GM12878 (cell line): Measurements from ENCODE around the gene ARHGEF33. TPM values are rescaled to one million over a fixed set of nuclear protein-coding genes. Genes with fewer than 3 reads are reported as not detected.

Experiments
- ATAC-seq: fragments of 200-7000 bp; cut with Tn5 transposase; 3 replicates; pipeline ENCODE4 v1.9.1; 2020; ENCODE audit warnings: mild to moderate bottlenecking, moderate library complexity
- BruUV-seq: library from RNA; stranded (reverse); fragments of 400-500 nt; replicated peaks from 2 replicates; lab custom pipeline; 2021; lab: Mats Ljungman, UMichigan
- CTCF ChIA-PET: fragments of 300-600 bp; sonication (Branson Sonifier 250); formaldehyde crosslinking; extraction: SDS; loops from one replicate; lab custom pipeline; 2021; ENCODE audit warnings: inconsistent platforms; lab: Yijun Ruan, JAX
- POLR2A ChIA-PET: fragments of 350-600 bp; formaldehyde crosslinking; extraction: SDS; loops from one replicate; lab custom pipeline; 2021; ENCODE audit warnings: inconsistent platforms; lab: Charles Lee
- RAD21 ChIA-PET: fragments of 300-600 bp; sonication (Branson Sonifier 250); formaldehyde crosslinking; loops from one replicate; lab custom pipeline; 2023; ENCODE audit warnings: antibody characterized with exemption; ENCODE audit not compliant: unreplicated experiment; lab: Charles Lee
- SMC1A ChIA-PET: fragments of 300-600 bp; sonication (Branson Sonifier 250); formaldehyde crosslinking; loops from one replicate; lab custom pipeline; 2023; ENCODE audit not compliant: unreplicated experiment, uncharacterized antibody; lab: Charles Lee
- DNase-seq: peaks from one replicate; pipeline ENCODE4 v3.0.0-alpha.2; 2011; ENCODE audit warnings: low read depth, low spot score
- FAIRE-seq: peaks from 3 replicates; lab custom pipeline; 2011; peaks lifted over from hg19 to GRCh38; lab: Jason Lieb, UNC
- H2AFZ ChIP-seq: 2 replicates; pipeline ENCODE4 v1.6.0; 2011; ENCODE audit warnings: low read depth, low read length, control low read depth; ENCODE audit not compliant: control insufficient read depth
- H3K27ac ChIP-seq: 2 replicates; pipeline ENCODE4 v1.5.1; 2011; ENCODE audit warnings: control low read depth; ENCODE audit not compliant: control insufficient read depth, insufficient read depth
- H3K27me3 ChIP-seq, 2 experiments: replicated peaks in 1 of 2; 2 replicates each; pipeline versions ENCODE4 v1.6.0 to v1.6.1; 2011; ENCODE audit warnings: low read length in 1 of 2; ENCODE audit not compliant: control insufficient read depth in 2 of 2, insufficient read depth in 2 of 2
- H3K36me3 ChIP-seq, 2 experiments: 2 replicates each; pipeline ENCODE4 v1.5.1; 2011; ENCODE audit warnings: low read length in 1 of 2; ENCODE audit not compliant: control insufficient read depth in 2 of 2, insufficient read depth in 2 of 2
- H3K4me1 ChIP-seq: 2 replicates; pipeline ENCODE4 v1.6.1; 2011; ENCODE audit warnings: mild to moderate bottlenecking, low read length, moderate library complexity, mixed read lengths; ENCODE audit not compliant: control insufficient read depth, insufficient read depth
- H3K4me2 ChIP-seq: 2 replicates; pipeline ENCODE4 v1.6.0; 2011; ENCODE audit warnings: control low read depth; ENCODE audit not compliant: control insufficient read depth, insufficient read depth
- H3K4me3 ChIP-seq: fragments of 200-600 bp; sonication (generic); 2 replicates; pipeline ENCODE4 v1.5.1; 2016
- H3K79me2 ChIP-seq: 2 replicates; pipeline ENCODE4 v1.6.0; 2011; ENCODE audit warnings: low read length; ENCODE audit not compliant: control insufficient read depth, insufficient read depth
- H3K9ac ChIP-seq: 2 replicates; pipeline ENCODE4 v1.8.0; 2011; ENCODE audit warnings: low read length, control low read depth, mixed read lengths; ENCODE audit not compliant: control insufficient read depth, insufficient read depth
- H3K9me3 ChIP-seq: replicated peaks from 3 replicates; pipeline ENCODE4 v1.5.1; 2011; ENCODE audit warnings: mild to moderate bottlenecking, low read length; ENCODE audit not compliant: control insufficient read depth, insufficient read depth
- H4K20me1 ChIP-seq: 2 replicates; pipeline ENCODE4 v1.6.0; 2011; ENCODE audit not compliant: control insufficient read depth, insufficient read depth
- ASH2L ChIP-seq: fragments of 300-600, 200-600 bp; sonication (generic); IDR thresholded peaks from 2 replicates; pipeline ENCODE4 v1.6.1; 2017; ENCODE audit warnings: low read depth, mild to moderate bottlenecking, borderline replicate concordance
- BACH1 ChIP-seq: fragments of 450-650 bp; IDR thresholded peaks from 2 replicates; pipeline ENCODE4 v1.6.1; 2017; ENCODE audit warnings: mild to moderate bottlenecking, borderline replicate concordance
- CREB1 ChIP-seq: IDR thresholded peaks from 2 replicates; pipeline ENCODE4 v1.6.1; 2012; ENCODE audit warnings: low read depth, mild to moderate bottlenecking, inconsistent platforms
- HCFC1 ChIP-seq: fragments of 150-350 bp; IDR thresholded peaks from 2 replicates; pipeline ENCODE4 v1.6.1; 2014; ENCODE audit warnings: low read length
- JUND ChIP-seq: IDR thresholded peaks from 2 replicates; pipeline ENCODE4 v1.6.1; 2012; ENCODE audit warnings: low read depth, mild to moderate bottlenecking, low read length, improper control_type of control experiment, moderate library complexity
- MEF2B ChIP-seq: fragments of 450-650 bp; IDR thresholded peaks from 2 replicates; pipeline ENCODE4 v1.6.1; 2018; ENCODE audit warnings: mild to moderate bottlenecking, moderate library complexity; ENCODE audit not compliant: partially characterized antibody, poor library complexity, severe bottlenecking
- RBBP5 ChIP-seq: fragments of 200-600 bp; sonication (generic); conservative IDR thresholded peaks from 2 replicates; pipeline ENCODE4 v1.6.1; 2016
- SIN3A ChIP-seq: IDR thresholded peaks from 2 replicates; pipeline ENCODE4 v1.6.1; 2012; ENCODE audit warnings: low read depth, low read length, improper control_type of control experiment
- SRF ChIP-seq, 2 experiments: IDR thresholded peaks; 2 replicates each; pipeline ENCODE4 v1.6.1; 2011; ENCODE audit warnings: low read depth in 2 of 2, low read length in 2 of 2, mild to moderate bottlenecking in 1 of 2, moderate library complexity in 1 of 2
- ZNF217 ChIP-seq: fragments of 450-650 bp; IDR thresholded peaks from 2 replicates; pipeline ENCODE4 v1.6.1; 2017; ENCODE audit warnings: antibody characterized with exemption, mild to moderate bottlenecking
- WGBS: methylation state at CpG from one replicate; pipeline ENCODE4 v1.1.6; 2016; ENCODE audit warnings: low lambda C conversion rate; ENCODE audit not compliant: insufficient replicate concordance, insufficient coverage; ENCODE audit errors: missing lambda C conversion rate; 5-methylcytosine and 5-hydroxymethylcytosine counted together
- in situ Hi-C: fragments of 300-500 bp; cut with MboI; formaldehyde crosslinking; loops from 9 replicates; pipeline ENCODE4 v1.14.3; 2018; ENCODE audit warnings: mixed read lengths
- intact Hi-C: fragments of 100-400 bp; cut with micrococcal nuclease; formaldehyde crosslinking; loops from one replicate; pipeline ENCODE4 v1.14.2; 2022; ENCODE audit not compliant: unreplicated experiment
- polyA plus RNA-seq, 11 experiments: library from polyadenylated mRNA; depleted of rRNA in 4 of 11; unstranded in 6 of 11; stranded (reverse) in 5 of 11; fragments of >200 nt; fragmentation: Nextera tagmentation in 4 of 11; fragmentation: Illumina TruSeq in 1 of 11; extraction: Ambion mirVana in 4 of 11; extraction: Trizol in 1 of 11; gene quantifications; 1 replicate in 1 of 11; 2 replicates in 10 of 11; pipeline versions ENCODE4 v1.2.1 to v1.2.3, GENCODE V29; 2011 to 2016; ENCODE audit warnings: inconsistent platforms in 2 of 11, missing spikeins in 2 of 11, low read depth in 1 of 11
- total RNA-seq, 4 experiments: library from RNA; depleted of rRNA in 3 of 4; stranded (reverse); fragments of >200 nt in 3 of 4; fragmentation: Illumina TruSeq in 1 of 4; extraction: Trizol in 1 of 4; gene quantifications; 2 replicates each; pipeline versions ENCODE4 v1.2.1 to v1.2.3, GENCODE V29; 2013 to 2021

ARHGEF33 gene
- total and polyA plus RNA-seq, 10 of the 15 experiments (the other 5 are each of a cell fraction or from before 2014, with no cell fraction given): 0.01 to 0.08 (median 0.05) TPM; not detected in 4

DNA sequence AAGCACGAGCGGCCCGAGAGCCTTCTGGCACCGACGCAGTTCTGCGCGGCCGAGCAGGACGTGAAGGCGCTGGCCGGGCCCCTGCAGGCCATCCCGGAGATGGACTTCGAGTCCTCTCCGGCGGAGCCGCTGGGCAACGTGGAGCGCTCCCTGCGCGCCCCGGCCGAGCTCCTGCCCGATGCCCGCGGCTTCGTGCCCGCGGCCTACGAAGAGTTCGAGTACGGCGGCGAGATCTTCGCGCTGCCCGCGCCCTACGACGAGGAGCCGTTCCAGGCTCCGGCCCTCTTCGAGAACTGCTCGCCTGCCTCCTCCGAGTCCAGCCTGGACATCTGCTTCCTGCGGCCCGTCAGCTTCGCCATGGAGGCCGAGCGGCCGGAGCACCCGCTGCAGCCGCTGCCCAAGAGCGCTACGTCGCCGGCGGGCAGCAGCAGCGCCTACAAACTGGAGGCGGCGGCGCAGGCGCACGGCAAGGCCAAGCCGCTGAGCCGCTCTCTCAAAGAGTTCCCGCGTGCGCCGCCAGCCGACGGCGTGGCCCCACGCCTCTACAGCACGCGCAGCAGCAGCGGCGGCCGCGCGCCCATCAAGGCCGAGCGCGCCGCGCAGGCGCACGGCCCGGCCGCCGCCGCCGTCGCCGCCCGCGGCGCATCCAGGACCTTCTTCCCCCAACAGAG, 70.4 kb downstream of the ARHGEF33 start:
- intact Hi-C loops (no loop called here), in situ Hi-C loops (no loop called here)
- Histone ChIP-seq H3K36me3 (no peaks in the 10 kb centered on the region), H3K27ac (no peak overlapping the region), H3K4me2 (peak overlapping the region; percentile 59; the same call in 1 of the 2 replicates), H3K9me3 (no peaks in the 10 kb centered on the region; the same call in 2 of the 3 replicates), H4K20me1 (no peaks in the 10 kb centered on the region), H3K79me2 (no peaks in the 10 kb centered on the region), H3K9ac (no peak overlapping the region), H2AFZ (peak overlapping the region; percentile 56), H3K4me1 (no peaks in the 10 kb centered on the region), H3K27me3 (peaks cover 1 to 4% of the 10 kb centered on the region in 2 experiments; a peak in 2 of 4 replicates), H3K4me3 (no peak overlapping the region; the same call in 1 of the 2 replicates)
- 45% methylated on average over 89 of the region's 97 CpGs for WGBS
- no peak for TF ChIP-seq HCFC1
- no peak for TF ChIP-seq MEF2B
- no peak for TF ChIP-seq RBBP5
- TF ChIP-seq BACH1: no peak
- no peak for TF ChIP-seq ASH2L
- TF ChIP-seq JUND: no peak
- no peak for TF ChIP-seq ZNF217
- no peak for TF ChIP-seq CREB1
- TF ChIP-seq SIN3A: no peak
- TF ChIP-seq SRF (IDR thresholded peaks at IDR 0.05; ENCODE audit: low read depth in 2 of 2, low read length in 2 of 2): no peak
- ChIA-PET POLR2A (no interaction called here), SMC1A (no interaction called here), RAD21 (no interaction called here), CTCF (no interaction called here)
- BruUV-seq: no TSS peak
- DNase-seq (no peak), ATAC-seq (peak; percentile 65), FAIRE-seq (no peak)
